HG03280 (cell line): ENCODE data around the gene FIGN.

Source experiments
- ATAC-seq: cut with Tn5 transposase; IDR thresholded peaks from one replicate; pipeline ENCODE4 v1.9.1; 2021; ENCODE audit warnings: mild to moderate bottlenecking, moderate library complexity; ENCODE audit not compliant: unreplicated experiment

FIGN gene

GRCh38 chr2:163667064-163667887, 68.5 kb downstream of the FIGN start:
- no peak for ATAC-seq

- no peak for ATAC-seq
These were observed 70.0 kb downstream of the FIGN start for GRCh38 chr2:163665817-163666216.

- ATAC-seq: no peak
These were observed 70.8 kb downstream of the FIGN start for GRCh38 chr2:163665051-163665450.

- no peak for ATAC-seq
These were observed 71.2 kb downstream of the FIGN start for GRCh38 chr2:163664610-163665009.

GRCh38 chr2:163662141-163662780, 73.5 kb downstream of the FIGN start:
- ATAC-seq: no peak

GRCh38 chr2:163659224-163659623, 76.6 kb downstream of the FIGN start:
- ATAC-seq: no peak

- no peak for ATAC-seq
These were observed 77.3 kb downstream of the FIGN start for GRCh38 chr2:163658556-163658955.

GRCh38 chr2:163657281-163657656, 78.5 kb downstream of the FIGN start:
- ATAC-seq: no peak

- ATAC-seq: no peak
These were observed 79.1 kb downstream of the FIGN start for GRCh38 chr2:163656622-163657280.

- ATAC-seq: no peak
These were observed 80.1 kb downstream of the FIGN start for GRCh38 chr2:163655667-163656066.

GRCh38 chr2:163652751-163653150, 83.1 kb downstream of the FIGN start:
- no peak for ATAC-seq

GRCh38 chr2:163649080-163649479, 86.7 kb downstream of the FIGN start:
- ATAC-seq: no peak

- no peak for ATAC-seq
These were observed 88.5 kb downstream of the FIGN start for GRCh38 chr2:163647300-163647699.

GRCh38 chr2:163646687-163647086, 89.1 kb downstream of the FIGN start:
- ATAC-seq: no peak

GRCh38 chr2:163644238-163644637, 91.6 kb downstream of the FIGN start:
- ATAC-seq: no peak

GRCh38 chr2:163641986-163642385, 93.8 kb downstream of the FIGN start:
- ATAC-seq: no peak

- ATAC-seq: no peak
These were observed 95.1 kb downstream of the FIGN start for GRCh38 chr2:163640542-163641193.

- ATAC-seq: no peak
These were observed 97.9 kb downstream of the FIGN start for GRCh38 chr2:163637871-163638270.

- no peak for ATAC-seq
These were observed 102.5 kb downstream of the FIGN start for GRCh38 chr2:163633291-163633690.

GRCh38 chr2:163630836-163631235, 105.0 kb downstream of the FIGN start:
- ATAC-seq: no peak

GRCh38 chr2:163626639-163627109, 109.1 kb downstream of the FIGN start:
- no peak for ATAC-seq
